Ascending aorta (tissue), 2 donors: ENCODE measurements around the gene CIROP. TPM values are rescaled to one million over a fixed set of nuclear protein-coding genes. Genes with fewer than 3 reads are reported as not detected.

Source experiments
- DNase-seq, 2 donors: peaks; one replicate each; pipeline ENCODE4 v3.0.0-alpha.2; 2019; ENCODE audit warnings: low spot score in 2 of 2
- H3K27ac ChIP-seq, 2 donors: fragments of 200-600 bp; sonication (generic); one replicate each; pipeline ENCODE4 v1.5.1; 2016 to 2017; ENCODE audit warnings: mild to moderate bottlenecking in 1 of 2
- H3K27me3 ChIP-seq: fragments of 200-600 bp; sonication (generic); one replicate; pipeline ENCODE4 v1.5.1; 2017
- H3K36me3 ChIP-seq, 2 donors: fragments of 200-600 bp; sonication (generic); one replicate each; pipeline ENCODE4 v1.5.1; 2016
- H3K4me1 ChIP-seq, 2 donors: fragments of 200-600 bp; sonication (generic); one replicate each; pipeline ENCODE4 v1.5.1; 2016 to 2017; ENCODE audit warnings: mild to moderate bottlenecking in 1 of 2
- H3K4me3 ChIP-seq, 2 donors: fragments of 200-600 bp; sonication (generic); one replicate each; pipeline ENCODE4 v1.5.1; 2016 to 2017; ENCODE audit warnings: mild to moderate bottlenecking in 1 of 2
- H3K9me3 ChIP-seq, 2 donors: fragments of 200-600 bp; sonication (generic); one replicate each; pipeline ENCODE4 v1.5.1; 2016
- CTCF ChIP-seq, 3 experiments: fragments of 200-600 bp in 2 of 3; fragments of 450-650 bp in 1 of 3; sonication (generic) in 2 of 3; IDR thresholded peaks; one replicate each; pipeline ENCODE4 v1.5.1; 2016 to 2019; ENCODE audit warnings: antibody characterized with exemption in 3 of 3, mild to moderate bottlenecking in 1 of 3, moderate library complexity in 1 of 3
- intact Hi-C: fragments of 100-400 bp; cut with DNase I; formaldehyde crosslinking; loops from one replicate; pipeline ENCODE4 v1.15.1; 2023
- total RNA-seq: library from RNA; depleted of rRNA; stranded (reverse); fragments of >200 nt; gene quantifications from one replicate; pipeline ENCODE4 v1.1.0, GENCODE V29; 2016

The CIROP gene
- total RNA-seq, 1 donor from 2014 or later = not detected

DNA sequence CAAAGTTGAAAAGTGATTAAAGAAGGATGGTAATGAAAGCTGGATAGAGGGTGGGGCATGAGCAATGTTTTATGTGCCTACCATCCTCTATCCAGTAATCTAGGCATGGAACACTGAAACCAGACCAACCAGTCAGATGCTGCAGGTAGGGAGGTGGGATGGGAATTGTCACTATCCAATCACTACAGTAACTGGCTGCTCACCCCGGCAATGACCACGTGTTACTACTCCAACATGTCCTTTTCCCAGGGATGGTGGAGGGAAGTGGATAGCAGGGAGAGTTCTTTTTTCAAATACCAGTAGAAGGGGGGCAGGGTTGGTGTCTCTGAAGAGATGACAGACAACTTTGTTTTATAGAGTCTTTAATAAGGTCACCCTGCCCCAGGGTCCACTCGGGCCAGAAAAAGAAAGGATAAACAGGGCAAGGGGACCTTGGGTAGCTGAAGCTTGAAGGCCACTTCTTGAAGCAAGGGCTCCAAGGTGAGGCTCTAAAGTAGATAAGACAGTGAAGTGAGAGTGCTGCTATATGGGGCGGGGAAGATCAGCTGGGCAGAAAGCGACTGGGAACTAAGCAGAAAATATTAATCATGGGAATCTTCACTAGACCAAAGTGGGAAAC is 32.8 kb downstream of the CIROP start:
- no peak for TF ChIP-seq CTCF (IDR thresholded peaks at IDR 0.05)
- H3K27ac ChIP-seq = peak overlapping the region; percentile 79 to 82
- peak overlapping the region; percentile 73 to 76 for H3K4me3 ChIP-seq
- peaks cover 7 to 17% of the 10 kb centered on the region in 2 donors for H3K4me1 ChIP-seq
- no peaks in the 10 kb centered on the region for H3K9me3 ChIP-seq
- H3K27me3 ChIP-seq = no peaks in the 10 kb centered on the region
- DNase-seq = peak in 1 of 2 donors; percentile 35
- peaks cover 56 to 61% of the 10 kb centered on the region in 2 donors for H3K36me3 ChIP-seq
- intact Hi-C loops = loop anchor here (2.0 kb wide), 1 partner anchor 23 kb away; the partner anchor contains the start of genes ACIN1 and C14orf119

DNA sequence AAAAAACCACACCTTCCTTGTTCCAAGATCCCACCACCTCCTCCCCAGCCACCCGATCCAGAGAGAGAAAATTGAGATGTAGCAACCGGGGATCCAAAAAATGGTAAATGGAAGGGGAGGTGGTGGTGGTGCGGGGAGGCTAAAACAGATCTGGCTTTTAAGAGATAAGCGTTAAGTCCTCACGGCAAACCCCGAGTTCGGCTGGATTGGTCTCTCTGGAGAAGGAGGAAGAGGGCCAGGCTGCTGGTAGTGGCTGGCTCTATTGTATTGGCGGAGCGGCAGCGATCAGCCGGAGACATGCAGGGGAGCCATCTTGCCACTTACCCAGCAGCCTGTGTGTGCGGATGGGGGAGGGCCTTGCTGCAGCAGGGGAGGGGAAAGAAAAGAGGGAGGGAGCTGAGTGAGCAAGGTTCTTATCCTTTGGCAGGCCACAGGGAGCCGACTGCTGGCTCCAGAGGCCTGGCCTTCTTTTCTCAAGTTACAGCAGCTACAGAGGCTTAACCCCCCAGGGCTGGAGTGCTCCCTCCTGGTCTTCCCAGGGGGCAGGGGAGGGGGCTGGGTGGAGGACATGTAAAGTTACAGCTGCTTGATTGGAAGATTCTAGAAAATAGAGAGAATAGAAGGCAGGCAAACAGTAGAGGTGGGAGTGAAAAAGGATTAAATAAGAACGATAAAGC is 33.4 kb downstream of the CIROP start:
- DNase-seq = peak; percentile 65 to 92
- Histone ChIP-seq H3K27ac (peak overlapping the region; percentile 79 to 82), H3K9me3 (no peaks in the 10 kb centered on the region), H3K36me3 (peaks cover 57 to 61% of the 10 kb centered on the region in 2 donors), H3K4me3 (peak overlapping the region; percentile 73 to 76), H3K4me1 (peaks cover 7 to 17% of the 10 kb centered on the region in 2 donors), H3K27me3 (no peaks in the 10 kb centered on the region)
- intact Hi-C loops = loop anchor here (2.0 kb wide), 1 partner anchor 23 kb away; the partner anchor contains the start of genes ACIN1 and C14orf119
- peak in 2 of 3 experiments; percentile 1 to 13 for TF ChIP-seq CTCF (IDR thresholded peaks at IDR 0.05)

- peak in 1 of 2 donors; percentile 37 for DNase-seq
- Histone ChIP-seq H3K27me3 (no peaks in the 10 kb centered on the region), H3K27ac (peak overlapping the region; percentile 79 to 82), H3K9me3 (no peaks in the 10 kb centered on the region), H3K4me1 (peaks cover 7 to 17% of the 10 kb centered on the region in 2 donors), H3K4me3 (peak overlapping the region; percentile 73 to 76), H3K36me3 (peaks cover 57 to 61% of the 10 kb centered on the region in 2 donors)
- intact Hi-C loops = loop anchor here (2.0 kb wide), 1 partner anchor 24 kb away; the partner anchor contains the start of genes ACIN1 and C14orf119
- TF ChIP-seq CTCF (IDR thresholded peaks at IDR 0.05) = no peak
Observed at GRCh38 chr14:23070262-23071129, 34.3 kb downstream of the CIROP start.

DNA sequence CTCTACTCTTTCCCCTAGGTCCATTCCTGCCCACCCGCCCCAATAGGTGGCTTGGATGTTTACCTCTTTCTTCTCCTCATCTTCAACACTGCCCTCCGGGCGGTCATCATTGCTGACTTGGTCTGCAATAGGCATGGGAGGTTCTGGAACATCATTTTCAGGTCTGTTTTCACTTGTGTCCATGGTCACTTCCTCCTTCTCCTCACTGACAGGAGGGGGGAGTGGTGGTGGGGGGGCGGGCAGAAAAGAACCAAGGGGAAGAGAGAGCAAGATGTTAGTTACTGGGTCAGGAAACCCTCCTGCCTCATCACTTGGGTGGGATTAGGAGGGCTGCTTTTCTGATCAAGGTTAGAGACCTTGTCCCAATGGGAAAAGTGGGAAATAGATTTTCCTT is 35.4 kb downstream of the CIROP start:
- peaks cover 7 to 17% of the 10 kb centered on the region in 2 donors for H3K4me1 ChIP-seq
- no peak overlapping the region for H3K4me3 ChIP-seq
- H3K36me3 ChIP-seq = peaks cover 56 to 61% of the 10 kb centered on the region in 2 donors
- no peaks in the 10 kb centered on the region for H3K9me3 ChIP-seq
- no peak for TF ChIP-seq CTCF (IDR thresholded peaks at IDR 0.05)
- DNase-seq = no peak
- H3K27me3 ChIP-seq = no peaks in the 10 kb centered on the region
- H3K27ac ChIP-seq = peak overlapping the region in 1 of 2 donors; percentile 34
- intact Hi-C loops = no loop called here

- intact Hi-C loops = no loop called here
- H3K27ac ChIP-seq = peak overlapping the region in 1 of 2 donors; percentile 34
- no peak overlapping the region for H3K4me3 ChIP-seq
- H3K9me3 ChIP-seq = no peaks in the 10 kb centered on the region
- peak; percentile 87 to 96 (median 95) for TF ChIP-seq CTCF (IDR thresholded peaks at IDR 0.05)
- H3K4me1 ChIP-seq = peaks cover 7 to 17% of the 10 kb centered on the region in 2 donors
- no peaks in the 10 kb centered on the region for H3K27me3 ChIP-seq
- peak in 1 of 2 donors; percentile 90 for DNase-seq
- H3K36me3 ChIP-seq = peaks cover 51 to 62% of the 10 kb centered on the region in 2 donors
Observed at GRCh38 chr14:23068789-23069412, 35.9 kb downstream of the CIROP start.
